ENCODE data around the gene PLSCR1.

PLSCR1 gene

GRCh38 chr3:146566138-146566537, 21.7 kb upstream of the PLSCR1 start:
- no peak overlapping the region for H3K4me3 ChIP-seq (ENCODE audit: low read depth, low read length)
- ChIA-PET CTCF (no interaction called here), POLR2A (no interaction called here)
- no peak for DNase-seq (ENCODE audit: low read depth, low spot score)
- TF ChIP-seq, protein P1, sequence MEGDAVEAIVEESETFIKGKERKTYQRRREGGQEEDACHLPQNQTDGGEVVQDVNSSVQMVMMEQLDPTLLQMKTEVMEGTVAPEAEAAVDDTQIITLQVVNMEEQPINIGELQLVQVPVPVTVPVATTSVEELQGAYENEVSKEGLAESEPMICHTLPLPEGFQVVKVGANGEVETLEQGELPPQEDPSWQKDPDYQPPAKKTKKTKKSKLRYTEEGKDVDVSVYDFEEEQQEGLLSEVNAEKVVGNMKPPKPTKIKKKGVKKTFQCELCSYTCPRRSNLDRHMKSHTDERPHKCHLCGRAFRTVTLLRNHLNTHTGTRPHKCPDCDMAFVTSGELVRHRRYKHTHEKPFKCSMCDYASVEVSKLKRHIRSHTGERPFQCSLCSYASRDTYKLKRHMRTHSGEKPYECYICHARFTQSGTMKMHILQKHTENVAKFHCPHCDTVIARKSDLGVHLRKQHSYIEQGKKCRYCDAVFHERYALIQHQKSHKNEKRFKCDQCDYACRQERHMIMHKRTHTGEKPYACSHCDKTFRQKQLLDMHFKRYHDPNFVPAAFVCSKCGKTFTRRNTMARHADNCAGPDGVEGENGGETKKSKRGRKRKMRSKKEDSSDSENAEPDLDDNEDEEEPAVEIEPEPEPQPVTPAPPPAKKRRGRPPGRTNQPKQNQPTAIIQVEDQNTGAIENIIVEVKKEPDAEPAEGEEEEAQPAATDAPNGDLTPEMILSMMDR (IDR thresholded peaks at IDR 0.05; ENCODE audit: insufficient read depth, low read length, missing control alignments) = no peak

- CTCF ChIA-PET = interaction anchor here (1.3 to 1.7 kb wide), 2 partner anchors 10 to 344 kb away, joined by 3 to 4 read pairs; no protein-coding TSS in a partner anchor
- no peak for DNase-seq (ENCODE audit: low read depth, low spot score)
- H3K4me3 ChIP-seq (ENCODE audit: low read depth, low read length) = no peak overlapping the region
- POLR2A ChIA-PET = no interaction called here
- TF ChIP-seq, protein P1 (IDR thresholded peaks at IDR 0.05; ENCODE audit: insufficient read depth, low read length, missing control alignments) = no peak
These were observed 17.5 kb upstream of the PLSCR1 start for GRCh38 chr3:146561879-146562278.

- H3K4me3 ChIP-seq (ENCODE audit: low read depth, low read length) = no peak overlapping the region
- POLR2A ChIA-PET = no interaction called here
- DNase-seq (ENCODE audit: low read depth, low spot score) = no peak
- CTCF ChIA-PET = interaction anchor here (1.3 to 1.7 kb wide), 2 partner anchors 10 to 343 kb away, joined by 3 to 4 read pairs; no protein-coding TSS in a partner anchor
- TF ChIP-seq, protein P1 (IDR thresholded peaks at IDR 0.05; ENCODE audit: insufficient read depth, low read length, missing control alignments) = no peak
These were observed 17.1 kb upstream of the PLSCR1 start for GRCh38 chr3:146561463-146561862.

- ChIA-PET POLR2A (no interaction called here), CTCF (interaction anchor here (1.7 kb wide), 1 partner anchor 9 kb away, joined by 4 read pairs; no protein-coding TSS in a partner anchor)
- H3K4me3 ChIP-seq (ENCODE audit: low read depth, low read length) = no peak overlapping the region
- TF ChIP-seq, protein P1 (IDR thresholded peaks at IDR 0.05; ENCODE audit: insufficient read depth, low read length, missing control alignments) = no peak
- DNase-seq (ENCODE audit: low read depth, low spot score) = no peak
These were observed 16.3 kb upstream of the PLSCR1 start for GRCh38 chr3:146560678-146561077.

DNA sequence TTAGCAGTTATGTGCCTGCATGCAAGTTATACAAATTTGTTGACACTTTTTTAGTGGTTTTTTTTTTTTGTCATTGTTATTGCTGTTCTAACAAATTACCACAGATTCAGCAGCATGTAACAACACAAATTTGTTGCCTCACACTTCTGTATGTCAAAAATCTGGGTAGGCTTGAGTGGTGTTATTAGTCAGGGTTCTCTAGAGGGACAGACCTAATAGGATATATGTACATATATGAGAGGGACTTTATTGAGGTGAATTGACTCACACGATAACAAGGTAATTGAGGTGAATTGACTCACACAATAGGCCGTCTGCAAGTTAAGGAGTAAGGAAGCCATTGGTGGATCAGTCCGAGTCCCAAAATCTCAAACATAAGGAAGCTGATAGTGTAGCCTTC, 15.0 kb upstream of the PLSCR1 start:
- CTCF ChIA-PET = no interaction called here
- POLR2A ChIA-PET = no interaction called here
- no peak for DNase-seq (ENCODE audit: low read depth, low spot score)
- TF ChIP-seq, protein P1 (IDR thresholded peaks at IDR 0.05; ENCODE audit: insufficient read depth, low read length, missing control alignments) = no peak
- H3K4me3 ChIP-seq (ENCODE audit: low read depth, low read length) = no peak overlapping the region

DNA sequence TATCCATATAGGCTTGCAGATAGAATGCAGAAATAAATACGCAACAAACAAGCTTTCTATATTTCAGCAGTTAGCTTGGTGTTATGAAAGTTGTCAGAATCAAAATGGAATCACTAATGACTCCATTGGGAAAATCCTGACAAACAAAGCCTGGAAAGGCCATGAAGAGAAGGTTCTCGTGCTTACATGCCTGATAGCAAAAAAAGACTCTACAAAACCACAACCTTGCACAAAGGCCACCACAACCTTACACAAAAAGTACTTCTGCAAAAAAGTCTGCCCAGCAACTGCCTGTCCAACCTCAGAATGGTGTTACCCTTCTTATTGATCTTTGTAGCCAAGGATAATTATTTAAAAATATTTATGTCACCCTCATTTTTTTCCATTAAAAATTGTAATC, 14.4 kb upstream of the PLSCR1 start:
- CTCF ChIA-PET = no interaction called here
- POLR2A ChIA-PET = no interaction called here
- no peak overlapping the region for H3K4me3 ChIP-seq (ENCODE audit: low read depth, low read length)
- TF ChIP-seq, protein P1 (IDR thresholded peaks at IDR 0.05; ENCODE audit: insufficient read depth, low read length, missing control alignments) = no peak
- no peak for DNase-seq (ENCODE audit: low read depth, low spot score)

All from AG04449 (cell line).